SKM-1 (cell line): ENCODE results near the gene KRT34.
"Not testable (repeated sequence)": the region's sequence is repeated elsewhere in the genome, so short reads cannot be mapped to it uniquely, and the experiment has no call there.

Experiments
- DNase-seq: peaks from one replicate; lab custom pipeline; 2025; ENCODE audit not compliant: unreplicated experiment; lab: John Stamatoyannopoulos, UW

KRT34 gene

DNA sequence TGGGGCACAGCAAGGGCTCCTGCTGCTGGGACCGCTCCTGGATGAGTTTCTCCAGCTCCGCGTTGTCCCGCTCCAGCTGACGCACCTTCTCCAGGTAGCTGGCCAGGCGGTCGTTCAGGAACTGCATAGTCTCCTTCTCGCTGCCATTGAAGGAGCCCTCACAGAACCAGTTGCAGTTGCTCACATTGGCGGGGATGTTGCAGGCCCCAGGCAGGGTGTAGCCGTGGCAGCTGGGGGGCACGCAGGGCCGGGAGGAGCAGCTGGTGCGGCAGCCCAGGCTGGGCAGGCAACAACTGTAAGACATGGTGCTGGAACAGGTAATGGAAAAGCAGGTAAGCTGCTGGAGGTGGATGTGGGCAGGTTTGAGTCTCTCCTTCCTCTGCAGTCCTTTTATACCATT is at the start of gene KRT34:
TSS of gene KRT34 (minus strand) at position 364 of the 400 bp plus-strand sequence. CDS start at position 304, 60 bp downstream.
- DNase-seq, result not testable (repeated sequence)

DNA sequence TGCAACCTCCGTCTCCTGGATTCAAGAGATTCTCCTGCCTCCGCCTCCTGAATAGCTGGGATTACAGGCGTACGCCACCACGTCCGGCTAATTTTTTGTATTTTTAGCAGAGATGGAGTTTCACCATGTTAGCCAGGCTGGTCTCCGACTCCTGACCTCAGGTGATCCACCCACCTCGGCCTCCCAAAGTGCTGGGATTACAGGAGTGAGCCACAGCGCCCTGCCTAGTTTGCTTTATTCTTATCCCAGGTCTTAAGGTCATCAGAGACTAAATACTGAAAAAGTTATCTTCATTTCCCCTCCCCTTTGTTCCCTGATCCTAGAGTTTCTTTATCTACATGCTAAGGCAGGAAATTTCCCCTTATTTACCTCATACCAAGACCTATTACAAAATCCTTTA is 48.3 kb upstream of the KRT34 start:
- not testable (repeated sequence) for DNase-seq

DNA sequence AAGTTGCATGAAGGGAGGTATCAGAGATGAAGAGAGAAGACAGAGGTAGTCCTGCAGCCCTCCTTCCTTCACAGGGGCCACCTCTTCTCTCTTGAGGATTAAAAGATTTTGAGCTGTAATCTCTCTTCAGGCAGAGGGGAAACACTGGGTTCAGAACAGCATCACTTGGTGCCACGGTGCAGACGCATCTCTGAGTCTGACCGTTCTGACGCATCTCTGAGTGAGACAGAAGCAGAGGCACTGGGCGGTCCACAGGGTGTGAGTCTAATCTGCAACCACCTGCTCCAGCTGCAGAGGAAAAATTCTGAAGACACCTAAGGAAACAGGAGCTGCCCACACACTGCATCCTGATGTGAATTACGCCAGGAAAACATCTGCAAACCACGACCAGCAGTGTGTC is 47.6 kb upstream of the KRT34 start:
- DNase-seq, result no peak

DNA sequence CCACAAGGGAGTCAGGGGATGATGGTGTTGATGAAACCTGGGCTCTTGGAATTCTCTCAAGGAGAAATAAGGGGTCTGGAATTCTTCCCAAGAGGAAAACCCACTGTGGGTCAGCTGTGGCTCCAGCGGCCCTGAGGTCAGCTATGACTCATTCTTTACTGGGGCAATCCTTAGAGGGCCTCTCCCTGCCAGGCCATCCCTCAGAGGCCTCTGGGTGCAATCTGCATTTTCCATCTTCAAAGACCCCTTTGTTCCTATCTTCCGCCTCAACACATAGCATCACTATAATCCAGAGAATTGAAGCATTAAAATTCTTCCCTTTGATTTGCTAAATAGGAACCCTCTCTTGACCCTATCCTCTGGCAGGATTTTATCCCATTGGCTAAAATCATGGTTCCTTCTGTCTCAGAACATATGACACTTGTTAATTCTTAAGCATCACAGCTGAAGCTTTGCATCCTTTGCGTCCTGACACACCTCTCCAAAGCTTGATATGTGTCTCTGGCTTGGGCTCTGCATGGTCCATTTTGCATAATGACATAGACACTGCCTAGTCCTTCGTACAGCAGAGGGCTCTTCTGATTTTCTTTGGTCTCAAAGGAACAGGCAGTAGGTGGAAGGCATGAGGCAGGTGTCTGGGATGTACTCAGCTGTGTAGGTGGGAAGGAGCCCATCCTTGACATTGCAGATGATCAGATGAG is 46.6 kb upstream of the KRT34 start:
- DNase-seq, result no peak

DNA sequence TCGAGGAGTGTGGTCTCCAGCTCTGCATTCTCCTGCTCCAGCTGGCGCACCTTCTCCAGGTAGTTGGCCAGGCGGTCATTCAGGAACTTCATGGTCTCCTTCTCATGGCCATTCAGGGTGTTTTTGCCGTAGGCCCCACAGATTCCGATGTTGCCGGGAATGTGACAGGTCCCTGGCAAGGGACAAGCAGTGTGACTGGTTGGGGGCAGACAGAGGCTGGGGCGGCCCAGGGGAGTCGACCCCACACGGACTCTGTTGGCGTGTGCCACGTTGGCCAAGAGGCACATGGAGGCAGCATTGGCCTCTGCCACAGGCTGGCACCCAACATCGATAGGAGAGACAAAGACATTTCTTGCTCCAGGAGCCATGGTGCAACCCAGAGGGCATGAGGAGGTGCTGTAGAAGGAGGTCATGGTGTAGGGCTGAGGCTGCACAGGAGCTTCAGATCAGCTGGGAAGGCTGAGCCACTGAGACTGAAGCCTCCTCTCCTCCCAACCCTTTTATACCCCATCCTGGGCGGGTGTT is 42.1 kb upstream of the KRT34 start, which contains the start of gene KRT37:
TSS of gene KRT37 (minus strand) at position 475 of the 525 bp plus-strand sequence. CDS start at position 413, 62 bp downstream.
- DNase-seq, result no peak

DNA sequence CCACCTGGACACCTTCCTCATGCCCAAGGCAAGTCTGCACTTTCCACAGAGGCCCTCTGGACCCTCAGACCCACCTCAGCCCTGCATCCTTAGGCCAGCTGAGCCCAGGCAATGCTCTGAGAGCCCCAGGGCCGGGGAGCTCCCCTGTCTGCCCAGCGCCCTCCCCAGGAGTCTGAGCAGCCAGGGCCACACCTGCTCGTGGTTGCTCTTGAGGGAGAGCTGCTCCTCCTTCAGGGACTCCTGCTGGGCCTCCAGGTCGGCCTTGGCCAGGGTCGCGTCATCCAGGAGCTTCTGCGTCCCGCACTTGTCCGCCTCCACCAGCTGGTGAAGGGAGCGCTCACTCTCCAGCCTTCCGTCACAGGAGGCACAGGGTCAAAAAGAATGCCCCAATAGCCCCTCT is 40.5 kb upstream of the KRT34 start:
- not testable (repeated sequence) for DNase-seq

DNA sequence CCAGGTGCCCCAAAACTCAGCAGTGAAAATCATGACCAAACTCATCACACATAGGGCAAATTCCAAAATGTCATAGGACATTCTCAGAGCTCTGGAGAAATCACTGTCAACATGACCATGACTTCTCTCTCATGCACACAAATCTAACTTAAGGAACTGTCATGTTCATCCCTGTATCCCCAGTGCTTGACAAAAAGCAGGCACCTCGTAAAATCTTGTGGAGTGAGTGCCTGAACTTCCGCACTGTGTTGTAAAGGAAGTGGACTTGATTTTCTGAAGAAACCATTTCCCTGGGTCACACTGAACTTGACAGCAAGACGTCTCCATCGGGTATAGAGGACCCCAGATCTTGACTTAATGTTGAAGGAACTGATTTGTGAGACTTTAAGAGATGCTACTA is 39.5 kb upstream of the KRT34 start:
- no peak for DNase-seq

DNA sequence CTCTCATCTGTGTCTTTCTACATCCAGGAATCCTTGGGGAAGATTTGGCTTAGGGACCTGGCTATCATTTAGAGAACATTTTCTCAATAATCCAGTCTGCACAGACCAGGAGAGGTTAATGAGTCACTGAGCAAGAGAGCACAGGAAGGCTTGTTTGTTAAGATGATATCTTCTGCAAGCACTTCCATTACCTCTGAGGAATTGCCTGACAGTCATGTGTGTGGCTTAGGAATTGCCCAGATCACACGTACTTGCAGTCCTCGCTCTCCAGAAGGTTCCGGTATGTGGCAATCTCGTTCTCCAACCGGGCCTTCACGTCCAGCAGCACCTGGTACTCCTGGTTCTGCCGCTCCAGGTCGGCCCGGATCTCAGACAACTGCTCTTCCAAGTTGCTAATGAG is 39.0 kb upstream of the KRT34 start:
- DNase-seq, result no peak

DNA sequence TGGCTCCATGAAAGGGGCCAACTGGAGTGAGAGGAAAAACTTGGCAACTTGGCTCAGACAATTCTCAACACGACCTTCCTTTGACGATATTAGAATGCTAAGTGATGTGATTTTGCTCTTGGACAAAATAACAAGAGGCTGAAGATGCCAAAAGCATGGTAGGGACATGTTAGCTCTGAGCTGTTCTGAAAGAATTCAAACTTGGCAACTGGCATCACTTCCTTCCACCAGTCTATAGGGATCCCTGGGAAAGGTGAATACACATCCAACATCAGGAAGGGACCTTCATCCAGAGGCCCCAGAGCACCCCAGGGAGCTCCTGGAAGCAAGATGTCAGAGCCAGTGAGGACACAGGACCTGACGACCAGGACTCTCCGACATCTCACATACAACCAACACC is 38.0 kb upstream of the KRT34 start:
- no peak for DNase-seq

DNA sequence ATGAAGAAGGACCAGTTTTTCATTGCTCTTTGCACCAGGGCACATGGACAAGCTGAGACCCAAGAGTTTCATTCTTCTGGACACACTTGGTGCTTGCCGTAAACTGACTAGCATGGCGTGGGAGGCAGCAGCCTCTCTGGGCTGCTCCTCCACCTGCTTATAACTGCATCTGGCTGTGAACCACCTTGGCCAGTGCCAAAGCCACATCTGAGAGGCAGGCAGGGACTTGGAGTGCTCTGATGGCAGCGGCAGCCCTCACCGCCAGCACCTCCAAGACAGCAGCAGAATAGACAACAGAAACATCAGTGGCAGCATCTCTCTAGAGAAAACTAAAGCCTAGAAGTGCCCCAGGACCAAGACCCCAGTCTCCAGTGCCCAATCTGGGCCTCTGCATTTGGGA is 37.6 kb upstream of the KRT34 start:
- no peak for DNase-seq

DNA sequence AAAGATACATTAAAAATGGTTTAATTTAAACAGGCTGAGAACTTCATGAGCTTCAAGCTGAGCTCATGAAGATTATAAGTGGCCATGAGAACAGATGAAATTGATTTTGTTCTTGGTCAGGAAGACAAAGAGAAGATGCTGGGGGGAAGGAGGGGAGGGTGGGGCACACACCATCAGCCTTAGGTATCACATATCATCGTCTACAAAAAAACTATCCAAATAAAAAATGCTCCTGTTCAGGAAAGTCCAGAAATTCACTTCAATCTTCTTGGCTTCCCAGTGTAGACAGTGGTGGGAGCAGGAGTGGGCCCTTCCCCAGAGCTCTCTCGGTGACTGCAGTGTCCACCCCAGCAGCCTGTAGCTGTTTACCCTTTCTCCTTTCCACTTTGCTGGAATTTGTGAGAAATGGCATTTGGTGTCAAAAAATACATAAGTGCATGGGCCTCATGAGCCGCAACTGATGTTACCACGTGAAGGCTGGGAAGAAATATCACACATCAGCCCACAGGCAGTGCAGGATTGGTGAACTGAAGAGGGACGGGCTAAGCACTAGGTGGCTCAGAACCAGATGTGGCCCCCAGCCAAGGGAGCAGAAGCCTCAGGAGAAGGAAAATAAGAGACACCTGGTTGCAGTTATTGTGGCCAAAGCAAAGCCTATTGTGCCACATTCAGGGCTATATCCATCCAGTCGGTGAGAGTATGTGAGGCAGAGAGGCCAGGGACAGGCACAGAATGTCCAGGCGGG is 36.2 kb upstream of the KRT34 start:
- DNase-seq, result no peak

DNA sequence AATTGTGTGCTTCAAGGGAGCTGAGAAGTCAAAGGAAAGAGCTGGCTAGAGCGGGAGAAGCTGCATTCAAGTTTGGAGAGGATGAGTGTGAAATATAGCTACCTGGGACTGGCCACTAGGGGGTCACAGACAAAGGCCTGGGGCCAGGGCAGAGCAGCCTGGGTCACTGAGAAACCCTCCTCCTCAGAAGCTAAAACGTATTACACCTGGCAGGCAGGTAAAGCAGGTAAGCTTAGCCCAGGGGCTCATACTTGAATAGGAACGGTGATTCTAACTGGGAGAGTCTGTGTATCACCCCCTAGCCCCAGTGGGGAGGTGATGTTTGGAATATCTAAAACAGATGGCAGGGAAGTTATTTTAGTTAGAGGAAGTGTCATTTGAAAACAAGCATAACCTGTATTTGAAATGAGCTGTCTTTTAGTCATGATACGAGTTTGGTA is 35.5 kb upstream of the KRT34 start:
- peak; percentile 34 for DNase-seq

DNA sequence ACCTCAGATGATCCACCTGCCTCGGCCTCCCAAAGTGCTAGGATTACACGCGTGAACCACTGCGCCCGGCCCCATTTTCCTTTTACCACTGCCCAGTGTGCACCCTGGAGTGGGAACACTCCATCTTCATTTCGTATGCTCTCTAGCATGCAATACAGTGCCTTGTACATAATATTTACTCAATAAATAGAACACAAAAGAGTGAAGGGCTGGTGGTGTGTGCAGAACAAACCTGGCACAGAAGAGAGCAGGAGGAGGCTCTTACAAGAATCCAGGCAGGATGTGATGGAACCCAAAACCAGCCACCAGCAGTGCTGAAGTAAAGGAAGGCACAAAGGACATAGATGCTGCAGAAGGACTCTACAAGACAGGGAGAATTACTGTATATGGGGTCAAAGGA is 35.0 kb upstream of the KRT34 start:
- no peak for DNase-seq

DNA sequence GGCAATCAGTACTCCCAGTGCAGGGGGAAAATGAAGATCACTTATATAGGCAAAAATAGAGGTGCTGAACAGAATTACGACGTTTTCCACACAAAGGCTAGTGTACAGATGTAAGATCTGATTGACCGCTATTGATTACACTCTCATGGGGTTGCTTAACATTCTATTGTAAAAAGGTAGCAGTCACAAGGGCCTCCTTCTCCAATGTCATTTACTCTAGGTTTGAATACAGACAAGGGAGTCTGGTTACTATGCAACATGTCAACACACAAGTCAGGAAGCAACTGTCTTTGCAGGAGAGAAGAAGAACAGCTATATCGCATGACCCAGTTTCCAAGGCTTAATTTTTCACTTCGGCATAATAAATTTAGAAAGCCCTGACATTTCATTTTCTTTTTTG is 34.4 kb upstream of the KRT34 start:
- no peak for DNase-seq

DNA sequence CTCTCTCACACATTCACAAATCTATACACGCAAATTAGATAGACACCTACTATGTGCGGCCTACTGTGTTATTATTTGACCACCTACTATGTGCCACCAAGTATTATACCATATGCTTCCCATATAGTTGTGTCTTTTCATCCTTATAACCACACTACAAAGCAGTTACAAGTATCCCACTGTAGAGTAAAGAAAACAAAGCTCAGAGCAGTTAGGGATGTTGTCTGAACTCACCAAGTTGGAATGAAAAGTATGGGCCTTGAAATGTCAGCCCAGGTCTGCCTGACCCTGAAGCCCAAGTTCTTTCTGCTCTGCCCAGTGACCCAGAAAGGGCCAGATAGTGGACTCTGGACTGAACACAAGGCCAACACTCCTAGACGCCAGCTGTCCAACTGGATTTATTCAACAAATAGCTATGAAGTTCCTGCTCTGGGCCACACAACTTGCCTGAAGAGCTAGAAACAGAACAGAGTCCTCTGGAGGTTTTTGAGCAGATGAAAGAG is 33.8 kb upstream of the KRT34 start:
- no peak for DNase-seq

DNA sequence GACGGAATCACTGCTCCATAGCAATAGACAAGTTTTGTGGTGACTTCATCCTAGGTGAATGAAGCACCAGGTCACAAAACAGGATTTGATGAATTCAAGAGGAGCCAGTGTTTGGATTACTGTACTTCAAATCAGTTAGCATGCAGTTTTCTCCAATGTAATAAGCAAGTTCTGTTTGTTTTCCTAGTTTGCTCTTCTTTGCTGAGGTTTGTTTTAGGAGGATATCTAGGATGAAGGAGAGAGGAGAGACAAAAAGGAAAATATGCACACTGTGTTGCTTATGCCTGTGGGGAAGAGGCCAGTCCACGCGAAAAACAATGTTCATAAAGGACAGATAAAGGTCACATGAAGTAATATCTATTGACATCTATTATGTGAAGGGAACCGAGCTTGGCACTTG is 33.3 kb upstream of the KRT34 start:
- no peak for DNase-seq

DNA sequence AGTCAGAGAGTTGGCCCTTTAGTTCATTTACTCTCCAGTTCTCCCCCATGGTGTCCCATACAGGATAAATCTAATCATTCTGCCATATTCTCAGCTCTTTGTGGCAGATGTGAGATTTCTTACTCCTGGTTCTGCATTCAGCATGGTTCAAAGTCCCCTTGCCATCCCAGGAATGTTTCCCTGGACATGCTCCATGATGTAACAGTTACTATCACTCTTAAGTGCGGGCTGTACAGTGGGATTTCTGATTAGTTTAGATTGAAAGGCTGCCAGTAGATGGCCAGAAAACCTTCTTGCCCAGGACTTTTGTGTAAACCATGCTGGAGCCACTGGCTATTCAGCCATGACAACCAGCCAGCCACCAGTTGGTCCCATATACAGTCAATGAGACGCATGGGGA is 31.9 kb upstream of the KRT34 start:
- DNase-seq, result no peak

DNA sequence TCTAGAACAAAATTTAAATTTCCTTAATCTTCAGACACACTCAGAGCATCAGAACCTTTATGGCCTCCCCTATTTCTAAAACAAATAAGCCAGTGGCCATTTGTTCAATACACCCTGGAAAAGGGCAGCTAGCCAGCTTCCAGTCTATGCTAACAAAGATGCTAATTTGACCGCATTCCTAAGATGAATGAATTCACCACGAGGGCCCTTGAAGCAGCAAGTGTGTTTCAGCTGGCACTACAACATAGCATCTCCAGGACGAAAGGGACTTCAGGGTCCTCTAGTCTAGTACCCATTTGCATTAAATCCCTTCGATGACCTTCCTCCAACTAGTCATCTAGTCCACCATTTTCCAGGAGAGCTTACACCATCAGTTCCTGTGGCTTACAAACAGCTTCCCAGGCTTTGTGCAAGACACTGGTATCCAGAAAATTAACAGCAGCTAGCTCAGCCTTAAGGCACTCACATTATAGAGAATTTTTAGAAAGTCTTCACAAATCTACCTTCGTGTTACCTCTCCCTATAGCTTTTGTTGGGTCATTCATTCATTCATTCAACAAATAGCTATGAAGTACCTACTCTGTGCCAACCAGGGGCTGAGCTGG is 31.3 kb upstream of the KRT34 start:
- DNase-seq, result no peak

DNA sequence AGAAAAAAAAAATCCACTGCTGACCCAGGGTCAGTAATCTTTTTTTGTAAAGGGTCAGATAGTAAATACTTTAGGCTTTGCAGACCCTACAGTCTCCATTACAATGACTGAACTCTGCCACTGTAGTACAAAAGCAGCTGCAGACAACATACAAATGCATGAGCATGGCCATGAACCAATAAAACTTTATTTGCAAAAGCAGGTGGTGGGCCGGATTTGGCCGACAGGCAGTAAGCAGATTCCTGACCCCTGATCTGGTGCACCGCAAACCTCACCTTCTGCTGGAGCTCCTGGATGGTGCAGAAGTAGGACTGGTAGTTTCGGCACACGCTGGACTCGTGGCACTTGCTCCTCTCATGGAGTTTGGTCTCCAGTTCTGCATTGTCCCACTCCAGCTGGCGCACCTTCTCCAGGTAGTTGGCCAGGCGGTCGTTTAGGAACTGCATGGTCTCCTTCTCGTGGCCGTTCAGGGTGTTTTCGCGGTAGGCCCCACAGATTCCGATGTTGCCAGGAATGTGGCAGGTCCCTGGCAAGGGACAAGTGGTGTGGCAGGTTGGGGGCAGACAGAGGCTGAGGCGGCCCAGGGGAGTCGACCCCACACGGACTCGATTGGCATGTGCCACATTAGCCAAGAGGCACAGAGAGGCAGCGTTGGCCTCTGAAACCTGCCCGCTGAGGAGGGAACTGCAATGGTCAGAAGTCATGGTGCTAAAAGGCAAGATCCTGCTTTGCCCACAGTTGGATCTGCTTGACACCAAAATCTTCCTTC is 29.1 kb upstream of the KRT34 start:
- DNase-seq, result no peak

DNA sequence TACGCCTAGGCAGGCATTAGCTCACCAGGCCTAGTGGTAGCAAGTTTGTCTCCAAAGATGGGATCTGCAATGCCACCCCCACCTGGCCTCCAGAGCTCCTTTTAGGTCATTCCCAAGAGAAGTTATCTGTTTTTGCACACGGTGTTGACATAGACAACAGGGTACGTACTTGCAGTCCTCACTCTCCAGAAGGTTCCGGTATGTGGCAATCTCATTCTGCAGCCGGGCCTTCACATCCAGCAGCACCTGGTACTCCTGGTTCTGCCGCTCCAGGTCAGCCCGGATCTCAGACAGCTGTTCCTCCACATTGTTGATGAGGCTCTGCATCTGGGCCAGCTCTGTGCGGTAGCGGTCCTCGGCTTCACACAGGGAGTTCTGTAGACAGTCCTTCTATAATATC is 25.1 kb upstream of the KRT34 start:
- no peak for DNase-seq

DNA sequence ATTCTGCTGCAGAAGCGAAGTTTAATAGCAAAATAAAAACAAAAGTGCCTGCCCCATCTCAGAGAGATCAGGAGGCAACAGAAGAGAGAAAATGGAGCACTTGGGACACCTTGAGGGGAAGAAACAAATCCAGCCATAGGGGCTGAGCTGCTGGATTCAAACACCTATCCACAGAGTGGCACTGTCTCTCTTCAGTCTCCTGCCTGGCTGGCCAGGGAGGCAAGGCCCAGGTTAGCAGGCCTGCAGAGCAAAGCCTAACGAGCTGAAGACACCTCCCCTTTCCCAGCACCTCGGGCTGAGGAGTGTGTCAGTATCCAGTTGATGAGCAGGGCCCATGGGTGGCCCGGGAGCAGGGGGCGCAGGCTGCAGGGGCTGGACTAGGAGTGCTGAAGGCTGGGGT is 24.1 kb upstream of the KRT34 start:
- no peak for DNase-seq
